Right atrium auricular region (tissue), 2 donors: Measurements from ENCODE around the gene CLDN9. TPM values are rescaled to one million over a fixed set of nuclear protein-coding genes. Genes with fewer than 3 reads are reported as not detected.

Experiments used
- DNase-seq: peaks from one replicate; pipeline ENCODE4 v3.0.0-alpha.2; 2019; ENCODE audit warnings: low spot score
- H3K27ac ChIP-seq, 2 donors: fragments of 200-600 bp; sonication (generic); 1 replicate in 1 of 2; 2 replicates in 1 of 2; pipeline ENCODE4 v1.5.1; 2016 to 2019
- H3K27me3 ChIP-seq, 2 donors: fragments of 200-600 bp; sonication (generic); one replicate each; pipeline versions ENCODE4 v1.5.1 to v1.6.0; 2017 to 2019
- H3K36me3 ChIP-seq: fragments of 200-600 bp; sonication (generic); one replicate; pipeline ENCODE4 v1.5.1; 2016
- H3K4me1 ChIP-seq, 2 donors: fragments of 200-600 bp; sonication (generic); one replicate each; pipeline versions ENCODE4 v1.5.1 to v1.6.0; 2017 to 2019
- H3K4me3 ChIP-seq, 2 donors: fragments of 200-600 bp; sonication (generic); 1 replicate in 1 of 2; 2 replicates in 1 of 2; pipeline ENCODE4 v1.5.1; 2017 to 2019; ENCODE audit warnings: mild to moderate bottlenecking in 1 of 2, moderate library complexity in 1 of 2
- H3K9me3 ChIP-seq, 2 donors: fragments of 200-600 bp; sonication (generic); one replicate each; pipeline ENCODE4 v1.5.1; 2019
- CTCF ChIP-seq, 2 donors: fragments of 200-600 bp; sonication (generic); IDR thresholded peaks; one replicate each; pipeline ENCODE4 v1.5.1; 2019; ENCODE audit warnings: antibody characterized with exemption in 2 of 2
- total RNA-seq, 2 donors: library from RNA; depleted of rRNA; stranded (reverse); fragments of >200 nt; gene quantifications; one replicate each; pipeline ENCODE4 v1.1.0, GENCODE V29; 2016

CLDN9 gene
- total RNA-seq, 2 donors from 2014 or later: 0.39 TPM; not detected in 1

GRCh38 chr16:2971985-2972784, 40.5 kb upstream of the CLDN9 start:
- no peaks in the 10 kb centered on the region for H3K36me3 ChIP-seq
- peaks cover 0 to 36% of the 10 kb centered on the region in 2 donors for H3K4me1 ChIP-seq
- TF ChIP-seq CTCF (IDR thresholded peaks at IDR 0.05): no peak
- no peak overlapping the region for H3K4me3 ChIP-seq
- H3K27ac ChIP-seq: no peak overlapping the region
- no peak for DNase-seq
- peaks cover 5 to 7% of the 10 kb centered on the region in 2 donors for H3K27me3 ChIP-seq
- H3K9me3 ChIP-seq: no peaks in the 10 kb centered on the region

GRCh38 chr16:2973093-2973492, 39.6 kb upstream of the CLDN9 start:
- Histone ChIP-seq H3K4me3 (no peak overlapping the region), H3K36me3 (no peaks in the 10 kb centered on the region), H3K27ac (no peak overlapping the region), H3K27me3 (no peaks in the 10 kb centered on the region), H3K9me3 (no peaks in the 10 kb centered on the region), H3K4me1 (peaks cover 0 to 27% of the 10 kb centered on the region in 2 donors)
- no peak for TF ChIP-seq CTCF (IDR thresholded peaks at IDR 0.05)
- no peak for DNase-seq

GRCh38 chr16:2973605-2974318, 39.0 kb upstream of the CLDN9 start:
- Histone ChIP-seq H3K27me3 (no peaks in the 10 kb centered on the region), H3K4me3 (no peak overlapping the region), H3K36me3 (no peaks in the 10 kb centered on the region), H3K27ac (no peak overlapping the region), H3K4me1 (peaks cover 0 to 20% of the 10 kb centered on the region in 2 donors), H3K9me3 (no peaks in the 10 kb centered on the region)
- DNase-seq: no peak
- TF ChIP-seq CTCF (IDR thresholded peaks at IDR 0.05): no peak

- TF ChIP-seq CTCF (IDR thresholded peaks at IDR 0.05): no peak
- Histone ChIP-seq H3K27ac (no peak overlapping the region), H3K36me3 (no peaks in the 10 kb centered on the region), H3K4me1 (peaks cover 0 to 19% of the 10 kb centered on the region in 2 donors), H3K4me3 (no peak overlapping the region), H3K9me3 (no peaks in the 10 kb centered on the region), H3K27me3 (no peaks in the 10 kb centered on the region)
- DNase-seq: no peak
Observed at GRCh38 chr16:2974319-2975056, 38.2 kb upstream of the CLDN9 start.

- DNase-seq: no peak
- Histone ChIP-seq H3K4me1 (peaks cover 0 to 19% of the 10 kb centered on the region in 2 donors), H3K4me3 (no peak overlapping the region), H3K27ac (no peak overlapping the region), H3K9me3 (no peaks in the 10 kb centered on the region), H3K36me3 (no peaks in the 10 kb centered on the region), H3K27me3 (no peaks in the 10 kb centered on the region)
- no peak for TF ChIP-seq CTCF (IDR thresholded peaks at IDR 0.05)
Observed at GRCh38 chr16:2975161-2975795, 37.4 kb upstream of the CLDN9 start.
